Uterus (tissue), 2 donors: Measurements from ENCODE around the gene RBMS1.

Experiments used
- CTCF ChIP-seq, 4 experiments: fragments of 200-600 bp in 2 of 4; fragments of 450-650 bp in 2 of 4; sonication (generic) in 2 of 4; IDR thresholded peaks; one replicate each; pipeline ENCODE4 v1.5.1; 2016 to 2019; ENCODE audit warnings: antibody characterized with exemption in 4 of 4, mild to moderate bottlenecking in 2 of 4, moderate library complexity in 1 of 4
- POLR2A ChIP-seq, 2 donors: fragments of 450-650 bp; IDR thresholded peaks; one replicate each; pipeline ENCODE4 v1.6.1; 2016; ENCODE audit warnings: antibody characterized with exemption in 2 of 2, mild to moderate bottlenecking in 1 of 2, moderate library complexity in 1 of 2

GRCh38 chr2:160392201-160392600 lies 101.4 kb downstream of the RBMS1 start:
- no peak for TF ChIP-seq POLR2A (IDR thresholded peaks at IDR 0.05)
- no peak for TF ChIP-seq CTCF (IDR thresholded peaks at IDR 0.05)
